Measurements from ENCODE around the gene UCKL1. TPM values are rescaled to one million over a fixed set of nuclear protein-coding genes. Genes with fewer than 3 reads are reported as not detected.

Gene UCKL1
- total RNA-seq, 1 experiment from 2014 or later, result 55.1 TPM

DNA sequence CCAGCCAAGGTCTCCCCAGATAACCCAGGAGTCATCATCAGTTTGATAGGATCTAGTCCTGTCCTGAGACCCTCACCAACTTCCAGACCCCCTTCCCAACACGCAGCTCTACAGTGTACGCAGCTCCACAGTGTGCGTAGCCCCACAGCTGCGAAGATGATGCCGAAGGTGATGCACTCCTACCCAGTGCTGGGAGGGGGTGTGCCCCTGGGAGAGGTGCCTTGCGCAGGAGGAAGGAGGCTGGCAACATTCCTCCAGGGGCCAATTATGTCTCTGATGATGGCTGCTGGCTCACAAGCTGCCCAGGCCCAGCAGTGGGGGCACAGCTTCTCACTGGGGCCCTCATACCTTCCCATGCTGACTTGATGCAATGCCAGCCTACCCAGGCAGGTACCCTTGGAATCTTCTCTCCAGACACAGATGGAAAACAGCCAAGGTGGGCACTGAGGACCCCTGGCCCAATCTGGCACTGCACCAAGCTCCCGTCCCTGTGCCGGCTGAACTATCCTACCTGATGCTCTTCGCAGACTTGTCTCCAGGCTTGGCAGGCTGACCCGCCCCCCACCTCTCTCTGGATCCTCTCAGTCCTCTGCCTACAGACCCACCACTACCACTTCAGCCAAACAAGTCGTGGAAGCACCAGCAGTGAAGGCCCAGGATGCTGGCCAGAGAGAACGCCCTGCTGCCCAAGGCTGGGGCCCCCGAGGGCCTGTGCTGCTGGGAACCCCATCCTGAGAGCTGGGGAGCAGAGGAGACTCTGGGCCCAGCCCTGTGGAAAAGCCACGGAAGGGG lies 12.1 kb upstream of the UCKL1 start:
- H2AFZ ChIP-seq, result no peak overlapping the region
- ChIA-PET CTCF (no interaction called here), POLR2A (ENCODE audit: unreplicated experiment) (interaction anchor here (0.7 kb wide), 1 partner anchor 424 kb away, joined by 4 read pairs; no protein-coding TSS in a partner anchor)
- intact Hi-C loops (cut with micrococcal nuclease; ENCODE audit: unreplicated experiment), result no loop called here
- H3K27me3 ChIP-seq (ENCODE audit: insufficient read depth, low read depth), result no peaks in the 10 kb centered on the region
- H3K9me3 ChIP-seq (ENCODE audit: insufficient read depth, low read depth), result no peaks in the 10 kb centered on the region
- H3K4me2 ChIP-seq, result peak overlapping the region; percentile 89
- H3K4me1 ChIP-seq (replicated peaks; ENCODE audit: insufficient read depth), result peaks cover 11% of the 10 kb centered on the region
- peak in 1 of 2 experiments; percentile 32 for DNase-seq
- H3F3A ChIP-seq (ENCODE audit: insufficient read depth, low read depth), result peaks cover 22% of the 10 kb centered on the region
- H3K27ac ChIP-seq, result no peak overlapping the region
- no peak for TF ChIP-seq EZH2 (IDR thresholded peaks at IDR 0.05; ENCODE audit: low read depth)
- TF ChIP-seq, protein P1, sequence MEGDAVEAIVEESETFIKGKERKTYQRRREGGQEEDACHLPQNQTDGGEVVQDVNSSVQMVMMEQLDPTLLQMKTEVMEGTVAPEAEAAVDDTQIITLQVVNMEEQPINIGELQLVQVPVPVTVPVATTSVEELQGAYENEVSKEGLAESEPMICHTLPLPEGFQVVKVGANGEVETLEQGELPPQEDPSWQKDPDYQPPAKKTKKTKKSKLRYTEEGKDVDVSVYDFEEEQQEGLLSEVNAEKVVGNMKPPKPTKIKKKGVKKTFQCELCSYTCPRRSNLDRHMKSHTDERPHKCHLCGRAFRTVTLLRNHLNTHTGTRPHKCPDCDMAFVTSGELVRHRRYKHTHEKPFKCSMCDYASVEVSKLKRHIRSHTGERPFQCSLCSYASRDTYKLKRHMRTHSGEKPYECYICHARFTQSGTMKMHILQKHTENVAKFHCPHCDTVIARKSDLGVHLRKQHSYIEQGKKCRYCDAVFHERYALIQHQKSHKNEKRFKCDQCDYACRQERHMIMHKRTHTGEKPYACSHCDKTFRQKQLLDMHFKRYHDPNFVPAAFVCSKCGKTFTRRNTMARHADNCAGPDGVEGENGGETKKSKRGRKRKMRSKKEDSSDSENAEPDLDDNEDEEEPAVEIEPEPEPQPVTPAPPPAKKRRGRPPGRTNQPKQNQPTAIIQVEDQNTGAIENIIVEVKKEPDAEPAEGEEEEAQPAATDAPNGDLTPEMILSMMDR (conservative IDR thresholded peaks at IDR 0.05), result no peak
- peaks cover 20% of the 10 kb centered on the region for H3K79me2 ChIP-seq (ENCODE audit: low read depth)
- H4K20me1 ChIP-seq (ENCODE audit: insufficient read depth), result peaks cover 5% of the 10 kb centered on the region; the same call in 1 of the 2 replicates
- H3K4me3 ChIP-seq, result peak overlapping the region; percentile 64
- peaks cover 11% of the 10 kb centered on the region; the same call in 1 of the 2 replicates for H3K36me3 ChIP-seq (ENCODE audit: low read depth)
- H3K9me2 ChIP-seq (ENCODE audit: insufficient read depth), result no peaks in the 10 kb centered on the region
- no TSS peak for BruUV-seq (replicated peaks)

DNA sequence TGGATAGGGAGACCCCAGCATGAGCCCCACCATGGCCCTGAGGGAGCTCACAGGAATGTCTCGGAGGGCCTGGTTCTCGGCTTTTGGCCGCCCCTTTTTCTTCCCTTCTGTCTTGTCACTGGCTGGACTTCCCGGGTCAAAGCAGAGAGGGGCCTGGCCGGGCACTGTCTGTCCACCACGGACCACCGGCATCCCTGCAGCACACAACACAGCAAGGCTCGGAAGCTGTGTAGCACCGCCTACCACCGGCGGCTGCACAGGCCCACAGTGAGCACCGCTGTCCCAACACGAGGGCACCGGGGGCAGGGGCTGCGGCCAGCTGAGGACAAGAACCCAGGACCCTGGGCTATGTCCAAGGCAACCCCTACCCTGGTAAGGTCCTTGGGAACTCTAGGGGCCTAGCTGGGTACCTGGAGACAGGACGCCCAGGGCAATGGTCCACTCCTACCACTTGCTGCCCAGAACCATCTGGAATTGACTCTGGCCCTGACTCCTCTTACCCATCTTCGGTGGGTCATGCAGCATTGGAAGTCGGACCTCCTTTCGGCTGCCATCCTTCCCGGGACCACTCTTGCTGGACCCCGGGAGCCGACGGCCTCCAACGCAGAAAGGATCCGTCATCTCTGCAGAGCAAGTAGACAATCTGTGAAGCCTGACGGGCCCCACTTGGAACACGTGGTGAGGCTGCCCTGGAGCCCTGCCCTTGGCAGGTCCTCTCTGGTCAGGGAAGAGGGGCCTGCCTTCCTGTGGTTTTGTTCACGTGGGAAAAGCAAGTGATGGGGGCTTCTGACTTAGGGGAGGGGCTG lies 11.3 kb upstream of the UCKL1 start:
- intact Hi-C loops (cut with micrococcal nuclease; ENCODE audit: unreplicated experiment), result no loop called here
- H3K9me3 ChIP-seq (ENCODE audit: insufficient read depth, low read depth), result no peaks in the 10 kb centered on the region
- peaks cover 11% of the 10 kb centered on the region; the same call in 1 of the 2 replicates for H3K4me1 ChIP-seq (replicated peaks; ENCODE audit: insufficient read depth)
- POLR2A ChIA-PET (ENCODE audit: unreplicated experiment), result interaction anchor here (0.8 kb wide), 1 partner anchor 60 kb away, joined by 3 read pairs; no protein-coding TSS in a partner anchor
- peaks cover 5% of the 10 kb centered on the region; the same call in 1 of the 2 replicates for H4K20me1 ChIP-seq (ENCODE audit: insufficient read depth)
- no peaks in the 10 kb centered on the region for H3K9me2 ChIP-seq (ENCODE audit: insufficient read depth)
- no peak overlapping the region for H3K27ac ChIP-seq
- no peaks in the 10 kb centered on the region for H3K27me3 ChIP-seq (ENCODE audit: insufficient read depth, low read depth)
- no peak for TF ChIP-seq EZH2 (IDR thresholded peaks at IDR 0.05; ENCODE audit: low read depth)
- TF ChIP-seq, protein P1 (conservative IDR thresholded peaks at IDR 0.05), result no peak
- no TSS peak for BruUV-seq (replicated peaks)
- H3K4me3 ChIP-seq, result no peak overlapping the region
- H3K36me3 ChIP-seq (ENCODE audit: low read depth), result peaks cover 11% of the 10 kb centered on the region; the same call in 1 of the 2 replicates
- H3K4me2 ChIP-seq, result no peak overlapping the region
- no peak for DNase-seq
- CTCF ChIA-PET, result no interaction called here
- peaks cover 20% of the 10 kb centered on the region for H3K79me2 ChIP-seq (ENCODE audit: low read depth)
- H3F3A ChIP-seq (ENCODE audit: insufficient read depth, low read depth), result peaks cover 14% of the 10 kb centered on the region
- H2AFZ ChIP-seq, result no peak overlapping the region

DNA sequence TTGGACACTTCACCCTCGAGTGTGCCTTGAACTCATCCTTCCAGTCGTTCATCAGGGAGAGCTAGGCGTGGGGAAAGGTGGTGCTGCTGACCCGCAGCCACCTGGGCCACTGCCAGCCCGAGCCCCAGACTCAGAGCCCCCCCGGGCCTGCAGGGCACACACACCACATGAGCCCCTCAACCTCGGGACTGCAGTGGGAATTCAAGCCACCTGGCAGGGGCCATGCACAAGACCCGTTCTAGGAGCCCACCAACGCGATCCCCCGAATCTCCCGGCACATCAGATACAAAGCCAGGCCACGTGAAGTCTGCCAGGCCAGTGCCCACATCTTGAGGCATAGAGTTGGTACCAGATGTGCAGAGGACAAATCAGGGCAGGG lies 10.7 kb upstream of the UCKL1 start:
- POLR2A ChIA-PET (ENCODE audit: unreplicated experiment), result interaction anchor here (0.8 kb wide), 1 partner anchor 60 kb away, joined by 3 read pairs; no protein-coding TSS in a partner anchor

More for the DNA sequence above, 10.7 kb upstream of the UCKL1 start:
- Histone ChIP-seq H3K79me2 (ENCODE audit: low read depth) (peaks cover 20% of the 10 kb centered on the region), H3K9me3 (ENCODE audit: insufficient read depth, low read depth) (no peaks in the 10 kb centered on the region), H3K4me2 (no peak overlapping the region), H3F3A (ENCODE audit: insufficient read depth, low read depth) (peaks cover 10% of the 10 kb centered on the region), H3K27ac (no peak overlapping the region), H2AFZ (no peak overlapping the region), H4K20me1 (ENCODE audit: insufficient read depth) (peaks cover 5% of the 10 kb centered on the region; the same call in 1 of the 2 replicates), H3K9me2 (ENCODE audit: insufficient read depth) (no peaks in the 10 kb centered on the region), H3K27me3 (ENCODE audit: insufficient read depth, low read depth) (no peaks in the 10 kb centered on the region), H3K36me3 (ENCODE audit: low read depth) (peaks cover 11% of the 10 kb centered on the region; the same call in 1 of the 2 replicates), H3K4me1 (replicated peaks; ENCODE audit: insufficient read depth) (peaks cover 11% of the 10 kb centered on the region; the same call in 1 of the 2 replicates), H3K4me3 (no peak overlapping the region)
- BruUV-seq (replicated peaks), result no TSS peak
- TF ChIP-seq, protein P1 (conservative IDR thresholded peaks at IDR 0.05), result no peak
- no peak for TF ChIP-seq EZH2 (IDR thresholded peaks at IDR 0.05; ENCODE audit: low read depth)
- DNase-seq, result no peak
- CTCF ChIA-PET, result no interaction called here
- intact Hi-C loops (cut with micrococcal nuclease; ENCODE audit: unreplicated experiment), result no loop called here

Data from PC-9 (cell line).